GM12878 (cell line): ENCODE measurements around the gene MAML3. TPM values are rescaled to one million over a fixed set of nuclear protein-coding genes. Genes with fewer than 3 reads are reported as not detected.

Experiments
- ATAC-seq: fragments of 200-7000 bp; cut with Tn5 transposase; 3 replicates; pipeline ENCODE4 v1.9.1; 2020; ENCODE audit warnings: mild to moderate bottlenecking, moderate library complexity
- BruUV-seq: library from RNA; stranded (reverse); fragments of 400-500 nt; replicated peaks from 2 replicates; lab custom pipeline; 2021; lab: Mats Ljungman, UMichigan
- CTCF ChIA-PET: fragments of 300-600 bp; sonication (Branson Sonifier 250); formaldehyde crosslinking; extraction: SDS; loops from one replicate; lab custom pipeline; 2021; ENCODE audit warnings: inconsistent platforms; lab: Yijun Ruan, JAX
- POLR2A ChIA-PET: fragments of 350-600 bp; formaldehyde crosslinking; extraction: SDS; loops from one replicate; lab custom pipeline; 2021; ENCODE audit warnings: inconsistent platforms; lab: Charles Lee
- RAD21 ChIA-PET: fragments of 300-600 bp; sonication (Branson Sonifier 250); formaldehyde crosslinking; loops from one replicate; lab custom pipeline; 2023; ENCODE audit warnings: antibody characterized with exemption; ENCODE audit not compliant: unreplicated experiment; lab: Charles Lee
- SMC1A ChIA-PET: fragments of 300-600 bp; sonication (Branson Sonifier 250); formaldehyde crosslinking; loops from one replicate; lab custom pipeline; 2023; ENCODE audit not compliant: unreplicated experiment, uncharacterized antibody; lab: Charles Lee
- DNase-seq: peaks from one replicate; pipeline ENCODE4 v3.0.0-alpha.2; 2011; ENCODE audit warnings: low read depth, low spot score
- FAIRE-seq: peaks from 3 replicates; lab custom pipeline; 2011; peaks lifted over from hg19 to GRCh38; lab: Jason Lieb, UNC
- H2AFZ ChIP-seq: 2 replicates; pipeline ENCODE4 v1.6.0; 2011; ENCODE audit warnings: low read depth, low read length, control low read depth; ENCODE audit not compliant: control insufficient read depth
- H3K27ac ChIP-seq: 2 replicates; pipeline ENCODE4 v1.5.1; 2011; ENCODE audit warnings: control low read depth; ENCODE audit not compliant: control insufficient read depth, insufficient read depth
- H3K27me3 ChIP-seq, 2 experiments: replicated peaks in 1 of 2; 2 replicates each; pipeline versions ENCODE4 v1.6.0 to v1.6.1; 2011; ENCODE audit warnings: low read length in 1 of 2; ENCODE audit not compliant: control insufficient read depth in 2 of 2, insufficient read depth in 2 of 2
- H3K36me3 ChIP-seq, 2 experiments: 2 replicates each; pipeline ENCODE4 v1.5.1; 2011; ENCODE audit warnings: low read length in 1 of 2; ENCODE audit not compliant: control insufficient read depth in 2 of 2, insufficient read depth in 2 of 2
- H3K4me1 ChIP-seq: 2 replicates; pipeline ENCODE4 v1.6.1; 2011; ENCODE audit warnings: mild to moderate bottlenecking, low read length, moderate library complexity, mixed read lengths; ENCODE audit not compliant: control insufficient read depth, insufficient read depth
- H3K4me2 ChIP-seq: 2 replicates; pipeline ENCODE4 v1.6.0; 2011; ENCODE audit warnings: control low read depth; ENCODE audit not compliant: control insufficient read depth, insufficient read depth
- H3K4me3 ChIP-seq: fragments of 200-600 bp; sonication (generic); 2 replicates; pipeline ENCODE4 v1.5.1; 2016
- H3K79me2 ChIP-seq: 2 replicates; pipeline ENCODE4 v1.6.0; 2011; ENCODE audit warnings: low read length; ENCODE audit not compliant: control insufficient read depth, insufficient read depth
- H3K9ac ChIP-seq: 2 replicates; pipeline ENCODE4 v1.8.0; 2011; ENCODE audit warnings: low read length, control low read depth, mixed read lengths; ENCODE audit not compliant: control insufficient read depth, insufficient read depth
- H3K9me3 ChIP-seq: replicated peaks from 3 replicates; pipeline ENCODE4 v1.5.1; 2011; ENCODE audit warnings: mild to moderate bottlenecking, low read length; ENCODE audit not compliant: control insufficient read depth, insufficient read depth
- H4K20me1 ChIP-seq: 2 replicates; pipeline ENCODE4 v1.6.0; 2011; ENCODE audit not compliant: control insufficient read depth, insufficient read depth
- NFXL1 ChIP-seq: fragments of 450-650 bp; IDR thresholded peaks from 2 replicates; pipeline ENCODE4 v1.6.1; 2017; ENCODE audit warnings: antibody characterized with exemption, mild to moderate bottlenecking, borderline replicate concordance
- RELA ChIP-seq: fragments of 450-650 bp; IDR thresholded peaks from 2 replicates; pipeline ENCODE4 v1.8.0; 2014; ENCODE audit warnings: borderline replicate concordance; ENCODE audit not compliant: partially characterized antibody
- SUPT20H ChIP-seq: IDR thresholded peaks from 2 replicates; pipeline ENCODE4 v1.6.1; 2011; ENCODE audit warnings: low read depth, mild to moderate bottlenecking, low read length, moderate library complexity, borderline replicate concordance; ENCODE audit not compliant: control insufficient read depth
- WGBS: methylation state at CpG from one replicate; pipeline ENCODE4 v1.1.6; 2016; ENCODE audit warnings: low lambda C conversion rate; ENCODE audit not compliant: insufficient replicate concordance, insufficient coverage; ENCODE audit errors: missing lambda C conversion rate; 5-methylcytosine and 5-hydroxymethylcytosine counted together
- in situ Hi-C: fragments of 300-500 bp; cut with MboI; formaldehyde crosslinking; loops from 9 replicates; pipeline ENCODE4 v1.14.3; 2018; ENCODE audit warnings: mixed read lengths
- intact Hi-C: fragments of 100-400 bp; cut with micrococcal nuclease; formaldehyde crosslinking; loops from one replicate; pipeline ENCODE4 v1.14.2; 2022; ENCODE audit not compliant: unreplicated experiment
- polyA plus RNA-seq, 11 experiments: library from polyadenylated mRNA; depleted of rRNA in 4 of 11; unstranded in 6 of 11; stranded (reverse) in 5 of 11; fragments of >200 nt; fragmentation: Nextera tagmentation in 4 of 11; fragmentation: Illumina TruSeq in 1 of 11; extraction: Ambion mirVana in 4 of 11; extraction: Trizol in 1 of 11; gene quantifications; 1 replicate in 1 of 11; 2 replicates in 10 of 11; pipeline versions ENCODE4 v1.2.1 to v1.2.3, GENCODE V29; 2011 to 2016; ENCODE audit warnings: inconsistent platforms in 2 of 11, missing spikeins in 2 of 11, low read depth in 1 of 11
- total RNA-seq, 4 experiments: library from RNA; depleted of rRNA in 3 of 4; stranded (reverse); fragments of >200 nt in 3 of 4; fragmentation: Illumina TruSeq in 1 of 4; extraction: Trizol in 1 of 4; gene quantifications; 2 replicates each; pipeline versions ENCODE4 v1.2.1 to v1.2.3, GENCODE V29; 2013 to 2021
- TF ChIP-seq, protein P1 (sequence below), 3 experiments: IDR thresholded peaks in 2 of 3; conservative IDR thresholded peaks in 1 of 3; 2 replicates each; pipeline ENCODE4 v1.5.1; 2011; ENCODE audit warnings: low read depth in 3 of 3, low read length in 3 of 3, mild to moderate bottlenecking in 3 of 3, control low read depth in 2 of 3, moderate library complexity in 2 of 3, inconsistent platforms in 1 of 3, mixed read lengths in 1 of 3; ENCODE audit not compliant: control insufficient read depth in 2 of 3, insufficient read depth in 1 of 3; ENCODE audit errors: extremely low read depth in 1 of 3

MAML3 gene
- total and polyA plus RNA-seq, 10 of the 15 experiments (the other 5 are each of a cell fraction or from before 2014, with no cell fraction given), result under 0.01 to 0.53 (median 0.06) TPM; not detected in 2

DNA sequence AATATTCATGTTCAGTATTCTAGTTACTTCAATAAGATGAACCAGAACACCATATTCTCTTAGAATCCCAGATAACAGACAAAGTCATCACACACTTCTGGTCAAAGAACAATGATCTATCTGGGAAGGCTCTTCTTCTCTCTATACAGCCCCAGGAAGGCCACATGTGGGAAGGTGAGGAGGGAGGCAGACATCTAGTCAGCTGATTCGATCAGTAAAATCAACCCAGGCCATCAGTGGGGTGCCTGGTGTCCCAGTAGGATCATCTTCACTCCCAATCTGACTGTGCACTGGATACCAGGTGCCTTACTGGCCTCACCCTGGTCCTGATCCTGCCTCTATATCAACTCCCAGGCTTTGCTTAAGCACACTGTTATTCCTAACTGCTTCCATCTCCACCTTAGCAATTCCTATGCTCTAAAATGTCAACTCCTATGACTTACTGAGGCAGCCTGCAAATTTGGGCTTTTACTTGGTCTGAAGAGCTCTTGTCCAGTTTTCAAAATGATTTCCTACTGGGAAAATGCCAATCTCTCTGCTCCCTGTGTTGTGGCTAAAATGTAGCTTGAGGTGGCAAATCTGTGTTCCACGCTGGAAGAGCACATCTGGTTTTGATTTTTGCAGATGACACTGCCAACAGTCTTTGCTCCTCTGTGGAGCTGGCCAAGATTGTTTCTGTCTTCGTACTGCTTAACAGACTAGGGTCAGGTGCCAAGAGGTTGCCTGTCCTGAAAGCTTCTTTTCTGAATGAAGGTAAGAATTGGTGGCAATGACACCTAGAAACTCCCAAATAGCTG, 359.6 kb downstream of the MAML3 start:
- Histone ChIP-seq H3K4me1 (no peaks in the 10 kb centered on the region), H3K4me2 (no peak overlapping the region), H4K20me1 (no peaks in the 10 kb centered on the region), H3K27me3 (no peaks in the 10 kb centered on the region; a peak in 2 of 4 replicates), H3K27ac (no peak overlapping the region), H3K4me3 (no peak overlapping the region), H3K9ac (no peak overlapping the region), H2AFZ (no peak overlapping the region), H3K36me3 (no peaks in the 10 kb centered on the region), H3K9me3 (no peaks in the 10 kb centered on the region), H3K79me2 (no peaks in the 10 kb centered on the region)
- ATAC-seq (no peak), FAIRE-seq (no peak), DNase-seq (no peak)
- intact Hi-C loops, result no loop called here
- WGBS, result 3% methylated on average over 3 of the region's 3 CpGs
- RAD21 ChIA-PET, result interaction anchor here (0.6 kb wide), 1 partner anchor 89 kb away, joined by 4 read pairs; no protein-coding TSS in a partner anchor
- BruUV-seq, result no TSS peak
- CTCF ChIA-PET, result no interaction called here
- in situ Hi-C loops, result no loop called here
- TF ChIP-seq RELA (no peak), SUPT20H (no peak), NFXL1 (no peak)
- TF ChIP-seq, protein P1, sequence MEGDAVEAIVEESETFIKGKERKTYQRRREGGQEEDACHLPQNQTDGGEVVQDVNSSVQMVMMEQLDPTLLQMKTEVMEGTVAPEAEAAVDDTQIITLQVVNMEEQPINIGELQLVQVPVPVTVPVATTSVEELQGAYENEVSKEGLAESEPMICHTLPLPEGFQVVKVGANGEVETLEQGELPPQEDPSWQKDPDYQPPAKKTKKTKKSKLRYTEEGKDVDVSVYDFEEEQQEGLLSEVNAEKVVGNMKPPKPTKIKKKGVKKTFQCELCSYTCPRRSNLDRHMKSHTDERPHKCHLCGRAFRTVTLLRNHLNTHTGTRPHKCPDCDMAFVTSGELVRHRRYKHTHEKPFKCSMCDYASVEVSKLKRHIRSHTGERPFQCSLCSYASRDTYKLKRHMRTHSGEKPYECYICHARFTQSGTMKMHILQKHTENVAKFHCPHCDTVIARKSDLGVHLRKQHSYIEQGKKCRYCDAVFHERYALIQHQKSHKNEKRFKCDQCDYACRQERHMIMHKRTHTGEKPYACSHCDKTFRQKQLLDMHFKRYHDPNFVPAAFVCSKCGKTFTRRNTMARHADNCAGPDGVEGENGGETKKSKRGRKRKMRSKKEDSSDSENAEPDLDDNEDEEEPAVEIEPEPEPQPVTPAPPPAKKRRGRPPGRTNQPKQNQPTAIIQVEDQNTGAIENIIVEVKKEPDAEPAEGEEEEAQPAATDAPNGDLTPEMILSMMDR (IDR thresholded peaks at IDR 0.05 in 2 of 3, conservative IDR thresholded peaks at IDR 0.05 in 1 of 3; ENCODE audit: control insufficient read depth in 2 of 3, extremely low read depth in 1 of 3, insufficient read depth in 1 of 3, low read depth in 3 of 3, low read length in 3 of 3), result no peak
- TF ChIP-seq, all 136 proteins: peak for 0
- SMC1A ChIA-PET, result no interaction called here
- POLR2A ChIA-PET, result no interaction called here
